ENCODE measurements around the gene CALCOCO2. TPM values are rescaled to one million over a fixed set of nuclear protein-coding genes. Genes with fewer than 3 reads are reported as not detected.
"Not testable (repeated sequence)": the region's sequence is repeated elsewhere in the genome, so short reads cannot be mapped to it uniquely, and the experiment has no call there.

CALCOCO2 gene
- total and polyA plus RNA-seq, 4 experiments from 2014 or later, result 107 to 196 (median 143) TPM

GRCh38 chr17:48860034-48860433, 29.2 kb downstream of the CALCOCO2 start:
- no peak overlapping the region for H3K27ac Mint-ChIP-seq
- H3K36me3 ChIP-seq (ENCODE audit: insufficient read depth, low read length), result peaks cover 32% of the 10 kb centered on the region
- H3K27me3 ChIP-seq (ENCODE audit: insufficient read depth, low read length), result no peaks in the 10 kb centered on the region
- intact Hi-C loops (cut with micrococcal nuclease), result no loop called here
- peaks cover 0 to 5% (median 3%) of the 10 kb centered on the region in 4 donors for H3K4me1 Mint-ChIP-seq
- ChIA-PET CTCF (ENCODE audit: partially characterized antibody) (interaction anchor here (1.0 to 1.9 kb wide), 3 partner anchors 15 to 25 kb away, joined by 3 to 6 read pairs (median 3); no protein-coding TSS in a partner anchor), POLR2A (ENCODE audit: partially characterized antibody) (no interaction called here)
- no peak overlapping the region for H3K27ac ChIP-seq (ENCODE audit: low read depth, low read length)
- no peaks in the 10 kb centered on the region for H3K4me1 ChIP-seq (ENCODE audit: insufficient read depth, low read length)
- peaks cover 62 to 66% of the 10 kb centered on the region in 2 donors for H3K36me3 Mint-ChIP-seq
- H3K4me3 Mint-ChIP-seq, result no peak overlapping the region
- H3K4me3 ChIP-seq (ENCODE audit: low read length in 2 of 2), result no peak overlapping the region
- no peak for DNase-seq
- no peaks in the 10 kb centered on the region for H3K9me3 ChIP-seq (ENCODE audit: control insufficient read depth in 1 of 2, low read length in 2 of 2)
- no peaks in the 10 kb centered on the region for H3K27me3 Mint-ChIP-seq
- H3K9me3 Mint-ChIP-seq, result no peaks in the 10 kb centered on the region

- Mint-ChIP-seq H3K27ac (peak overlapping the region in 2 of 7 donors; percentile 25 to 46), H3K4me1 (peaks cover 0 to 5% (median 3%) of the 10 kb centered on the region in 4 donors), H3K27me3 (no peaks in the 10 kb centered on the region), H3K4me3 (no peak overlapping the region), H3K36me3 (peaks cover 60 to 64% of the 10 kb centered on the region in 2 donors), H3K9me3 (no peaks in the 10 kb centered on the region)
- POLR2A ChIA-PET (ENCODE audit: partially characterized antibody), result no interaction called here
- Histone ChIP-seq H3K36me3 (ENCODE audit: insufficient read depth, low read length) (peaks cover 32% of the 10 kb centered on the region), H3K27ac (ENCODE audit: low read depth, low read length) (no peak overlapping the region), H3K4me3 (ENCODE audit: low read length in 2 of 2) (no peak overlapping the region), H3K27me3 (ENCODE audit: insufficient read depth, low read length) (no peaks in the 10 kb centered on the region), H3K9me3 (ENCODE audit: control insufficient read depth in 1 of 2, low read length in 2 of 2) (no peaks in the 10 kb centered on the region), H3K4me1 (ENCODE audit: insufficient read depth, low read length) (no peaks in the 10 kb centered on the region)
- CTCF ChIA-PET (ENCODE audit: partially characterized antibody), result interaction anchor here (1.0 to 1.9 kb wide), 5 partner anchors 15 to 56 kb away, joined by 3 to 6 read pairs (median 3); no protein-coding TSS in a partner anchor
- intact Hi-C loops (cut with micrococcal nuclease), result no loop called here
- DNase-seq, result no peak
Measured at GRCh38 chr17:48860456-48860855, 29.6 kb downstream of the CALCOCO2 start.

- H3K36me3 Mint-ChIP-seq, result peaks cover 18 to 19% of the 10 kb centered on the region in 2 donors
- ChIA-PET CTCF (ENCODE audit: partially characterized antibody) (interaction anchor here (2.4 to 18.9 kb wide), 2 partner anchors 15 to 54 kb away, joined by 11 to 463 read pairs; partner anchors contain the start of gene TTLL6), POLR2A (ENCODE audit: partially characterized antibody) (no interaction called here)
- Histone ChIP-seq H3K27ac (ENCODE audit: low read depth, low read length) (no peak overlapping the region), H3K36me3 (ENCODE audit: insufficient read depth, low read length) (no peaks in the 10 kb centered on the region), H3K9me3 (ENCODE audit: control insufficient read depth in 1 of 2, low read length in 2 of 2) (no peaks in the 10 kb centered on the region), H3K4me1 (ENCODE audit: insufficient read depth, low read length) (no peaks in the 10 kb centered on the region), H3K4me3 (ENCODE audit: low read length in 2 of 2) (no peak overlapping the region), H3K27me3 (ENCODE audit: insufficient read depth, low read length) (no peaks in the 10 kb centered on the region)
- H3K27me3 Mint-ChIP-seq, result no peaks in the 10 kb centered on the region
- no peak overlapping the region for H3K4me3 Mint-ChIP-seq
- no peaks in the 10 kb centered on the region for H3K9me3 Mint-ChIP-seq
- no peak for DNase-seq
- intact Hi-C loops (cut with micrococcal nuclease), result no loop called here
- peak overlapping the region in 1 of 7 donors; percentile 27 for H3K27ac Mint-ChIP-seq
- H3K4me1 Mint-ChIP-seq, result peaks cover 0 to 4% (median 2%) of the 10 kb centered on the region in 4 donors
Measured at GRCh38 chr17:48868916-48869500, 38.2 kb downstream of the CALCOCO2 start.

- Mint-ChIP-seq H3K36me3 (peaks cover 10% of the 10 kb centered on the region in 2 donors), H3K4me3 (no peak overlapping the region), H3K4me1 (peaks cover 0 to 4% (median 2%) of the 10 kb centered on the region in 4 donors), H3K27ac (peak overlapping the region in 1 of 7 donors; percentile 78), H3K9me3 (no peaks in the 10 kb centered on the region), H3K27me3 (peaks cover 0 to 1% of the 10 kb centered on the region in 2 donors)
- POLR2A ChIA-PET (ENCODE audit: partially characterized antibody), result interaction anchor here (0.6 kb wide), 1 partner anchor 27 kb away, joined by 3 read pairs; no protein-coding TSS in a partner anchor
- CTCF ChIA-PET (ENCODE audit: partially characterized antibody), result interaction anchor here (1.3 to 18.9 kb wide), 3 partner anchors 9 to 55 kb away, joined by 4 to 463 read pairs (median 11); partner anchors contain the start of gene TTLL6
- Histone ChIP-seq H3K27ac (ENCODE audit: low read depth, low read length) (no peak overlapping the region), H3K4me1 (ENCODE audit: insufficient read depth, low read length) (no peaks in the 10 kb centered on the region), H3K9me3 (ENCODE audit: control insufficient read depth in 1 of 2, low read length in 2 of 2) (no peaks in the 10 kb centered on the region), H3K27me3 (ENCODE audit: insufficient read depth, low read length) (no peaks in the 10 kb centered on the region), H3K4me3 (ENCODE audit: low read length in 2 of 2) (no peak overlapping the region), H3K36me3 (ENCODE audit: insufficient read depth, low read length) (no peaks in the 10 kb centered on the region)
- DNase-seq, result no peak
- intact Hi-C loops (cut with micrococcal nuclease), result no loop called here
Measured at GRCh38 chr17:48869821-48870318, 39.0 kb downstream of the CALCOCO2 start.

- no peak overlapping the region for H3K4me3 Mint-ChIP-seq
- POLR2A ChIA-PET (ENCODE audit: partially characterized antibody), result no interaction called here
- CTCF ChIA-PET (ENCODE audit: partially characterized antibody), result interaction anchor here (1.1 to 18.9 kb wide), 6 partner anchors 8 to 193 kb away, joined by 3 to 463 read pairs (median 4); partner anchors contain the start of gene TTLL6
- H3K27me3 Mint-ChIP-seq, result peaks cover 0 to 3% of the 10 kb centered on the region in 2 donors
- H3K9me3 Mint-ChIP-seq, result no peaks in the 10 kb centered on the region
- Histone ChIP-seq H3K9me3 (ENCODE audit: control insufficient read depth in 1 of 2, low read length in 2 of 2) (no peaks in the 10 kb centered on the region), H3K27ac (ENCODE audit: low read depth, low read length) (no peak overlapping the region), H3K27me3 (ENCODE audit: insufficient read depth, low read length) (no peaks in the 10 kb centered on the region), H3K4me3 (ENCODE audit: low read length in 2 of 2) (no peak overlapping the region), H3K36me3 (ENCODE audit: insufficient read depth, low read length) (no peaks in the 10 kb centered on the region), H3K4me1 (ENCODE audit: insufficient read depth, low read length) (no peaks in the 10 kb centered on the region)
- intact Hi-C loops (cut with micrococcal nuclease), result no loop called here
- no peak overlapping the region for H3K27ac Mint-ChIP-seq
- peaks cover 0 to 4% (median 2%) of the 10 kb centered on the region in 4 donors for H3K4me1 Mint-ChIP-seq
- no peak for DNase-seq
- peaks cover 2% of the 10 kb centered on the region in 2 donors for H3K36me3 Mint-ChIP-seq
Measured at GRCh38 chr17:48871035-48871550, 40.3 kb downstream of the CALCOCO2 start.

- Histone ChIP-seq H3K36me3 (ENCODE audit: insufficient read depth, low read length) (no peaks in the 10 kb centered on the region), H3K27me3 (ENCODE audit: insufficient read depth, low read length) (no peaks in the 10 kb centered on the region), H3K4me1 (ENCODE audit: insufficient read depth, low read length) (no peaks in the 10 kb centered on the region), H3K27ac (ENCODE audit: low read depth, low read length) (no peak overlapping the region), H3K9me3 (ENCODE audit: control insufficient read depth in 1 of 2, low read length in 2 of 2) (no peaks in the 10 kb centered on the region), H3K4me3 (ENCODE audit: low read length in 2 of 2) (no peak overlapping the region)
- ChIA-PET POLR2A (ENCODE audit: partially characterized antibody) (no interaction called here), CTCF (ENCODE audit: partially characterized antibody) (interaction anchor here (1.2 to 18.9 kb wide), 4 partner anchors 9 to 193 kb away, joined by 3 to 463 read pairs (median 7); partner anchors contain the start of gene TTLL6)
- no peak overlapping the region for H3K4me3 Mint-ChIP-seq
- H3K36me3 Mint-ChIP-seq, result no peaks in the 10 kb centered on the region
- peaks cover 0 to 3% of the 10 kb centered on the region in 2 donors for H3K27me3 Mint-ChIP-seq
- H3K4me1 Mint-ChIP-seq, result peaks cover 0 to 4% (median 2%) of the 10 kb centered on the region in 4 donors
- peak overlapping the region in 1 of 7 donors; percentile 35 for H3K27ac Mint-ChIP-seq
- intact Hi-C loops (cut with micrococcal nuclease), result no loop called here
- no peak for DNase-seq
- no peaks in the 10 kb centered on the region for H3K9me3 Mint-ChIP-seq
Measured at GRCh38 chr17:48871551-48872351, 40.9 kb downstream of the CALCOCO2 start.

- CTCF ChIA-PET (ENCODE audit: partially characterized antibody), result interaction anchor here (1.8 to 18.9 kb wide), 3 partner anchors 12 to 194 kb away, joined by 9 to 463 read pairs (median 13); partner anchors contain the start of gene TTLL6
Measured at GRCh38 chr17:48872409-48872808, 41.6 kb downstream of the CALCOCO2 start.

More at GRCh38 chr17:48872409-48872808, 41.6 kb downstream of the CALCOCO2 start:
- H3K4me1 Mint-ChIP-seq; POLR2A ChIA-PET (ENCODE audit: partially characterized antibody); H3K4me1 ChIP-seq (ENCODE audit: insufficient read depth, low read length); H3K27ac Mint-ChIP-seq; H3K4me3 ChIP-seq (ENCODE audit: low read length in 2 of 2); H3K4me3 Mint-ChIP-seq; intact Hi-C loops (cut with micrococcal nuclease); H3K27me3 Mint-ChIP-seq; H3K27me3 ChIP-seq (ENCODE audit: insufficient read depth, low read length); H3K36me3 ChIP-seq (ENCODE audit: insufficient read depth, low read length); H3K27ac ChIP-seq (ENCODE audit: low read depth, low read length); H3K36me3 Mint-ChIP-seq; DNase-seq; H3K9me3 Mint-ChIP-seq; H3K9me3 ChIP-seq (ENCODE audit: control insufficient read depth in 1 of 2, low read length in 2 of 2): not testable (repeated sequence)

Measured in CD4-positive, alpha-beta memory T cell (primary cell).